ENCODE data around the gene ELOVL5. TPM values are rescaled to one million over a fixed set of nuclear protein-coding genes. Genes with fewer than 3 reads are reported as not detected.

Gene ELOVL5
- polyA plus RNA-seq, 3 donors: 44.7 to 97.1 (median 69.5) TPM

- DNase-seq: no peak
- peaks cover 27 to 34% of the 10 kb centered on the region in 2 donors for H3K4me1 ChIP-seq (ENCODE audit: control insufficient read depth in 1 of 2, insufficient read depth in 2 of 2, low read length in 2 of 2)
- H3K27ac Mint-ChIP-seq: peak overlapping the region; percentile 93 to 96 (median 94)
- WGBS (ENCODE audit: insufficient coverage): 92% methylated on average over 1 of the region's 4 CpGs
- no peaks in the 10 kb centered on the region for H3K9me3 ChIP-seq (replicated peaks in 1 of 2; ENCODE audit: control insufficient read depth in 1 of 2, insufficient read depth in 1 of 2, low read length in 2 of 2)
- H3K36me3 Mint-ChIP-seq: peaks cover 12 to 23% of the 10 kb centered on the region in 2 donors
- H3K9ac ChIP-seq (ENCODE audit: insufficient read depth, low read length, poor library complexity, severe bottlenecking): no peak overlapping the region
- no peak for TF ChIP-seq CTCF (IDR thresholded peaks at IDR 0.05)
- peaks cover 100% of the 10 kb centered on the region for H3K79me2 ChIP-seq (ENCODE audit: insufficient read depth, low read length)
- H3K4me3 ChIP-seq (replicated peaks in 1 of 3; ENCODE audit: low read depth in 2 of 3, low read length in 3 of 3): peak overlapping the region in 2 of 3 experiments; percentile 35 to 67
- H3K27ac ChIP-seq (ENCODE audit: low read depth in 1 of 2, low read length in 2 of 2): peak overlapping the region; percentile 36 to 84
- H4K20me1 ChIP-seq (ENCODE audit: insufficient read depth, low read length): peaks cover 93% of the 10 kb centered on the region
- peaks cover 56% of the 10 kb centered on the region for H3K4me1 Mint-ChIP-seq
- peaks cover 0 to under 1% (median 0%) of the 10 kb centered on the region in 3 donors for H3K27me3 Mint-ChIP-seq (ENCODE audit: low read depth in 3 of 3)
- H3K9me3 Mint-ChIP-seq: peaks cover 0 to 1% (median 0%) of the 10 kb centered on the region in 7 donors
- H3K4me3 Mint-ChIP-seq: peak overlapping the region; percentile 80 to 89
- H3K27me3 ChIP-seq (ENCODE audit: control insufficient read depth in 2 of 2, insufficient read depth in 2 of 2, low read length in 2 of 2): no peaks in the 10 kb centered on the region
- peak overlapping the region; percentile 70 for H3K4me2 ChIP-seq (replicated peaks; ENCODE audit: extremely low read depth, low read length, poor library complexity, severe bottlenecking)
- peaks cover 7 to 8% of the 10 kb centered on the region in 2 donors for H3K36me3 ChIP-seq (replicated peaks in 1 of 2; ENCODE audit: control insufficient read depth in 1 of 2, insufficient read depth in 2 of 2, low read length in 2 of 2)
- H2AFZ ChIP-seq (ENCODE audit: insufficient read depth, low read depth, low read length, poor library complexity, severe bottlenecking): no peak overlapping the region
- intact Hi-C loops (cut with micrococcal nuclease): no loop called here
These were observed 12.7 kb downstream of the ELOVL5 start for GRCh38 chr6:53336070-53336469.

GRCh38 chr6:53335224-53335994, 13.3 kb downstream of the ELOVL5 start:
- peak overlapping the region; percentile 65 to 84 for H3K27ac ChIP-seq (ENCODE audit: low read depth in 1 of 2, low read length in 2 of 2)
- Mint-ChIP-seq H3K9me3 (peaks cover 0 to 1% (median 0%) of the 10 kb centered on the region in 7 donors), H3K27ac (peak overlapping the region; percentile 93 to 96 (median 94)), H3K4me1 (peaks cover 54% of the 10 kb centered on the region), H3K36me3 (peaks cover 12 to 29% of the 10 kb centered on the region in 2 donors), H3K4me3 (peak overlapping the region; percentile 80 to 89), H3K27me3 (ENCODE audit: low read depth in 3 of 3) (peaks cover 0 to 2% (median 0%) of the 10 kb centered on the region in 3 donors)
- peak overlapping the region; percentile 22 for H3K9ac ChIP-seq (ENCODE audit: insufficient read depth, low read length, poor library complexity, severe bottlenecking)
- peak overlapping the region; percentile 70 for H3K4me2 ChIP-seq (replicated peaks; ENCODE audit: extremely low read depth, low read length, poor library complexity, severe bottlenecking)
- H3K79me2 ChIP-seq (ENCODE audit: insufficient read depth, low read length): peaks cover 100% of the 10 kb centered on the region
- no peaks in the 10 kb centered on the region for H3K9me3 ChIP-seq (replicated peaks in 1 of 2; ENCODE audit: control insufficient read depth in 1 of 2, insufficient read depth in 1 of 2, low read length in 2 of 2)
- peaks cover 27 to 34% of the 10 kb centered on the region in 2 donors for H3K4me1 ChIP-seq (ENCODE audit: control insufficient read depth in 1 of 2, insufficient read depth in 2 of 2, low read length in 2 of 2)
- peak; percentile 61 to 87 (median 69) for DNase-seq
- intact Hi-C loops (cut with micrococcal nuclease): no loop called here
- peaks cover 93% of the 10 kb centered on the region for H4K20me1 ChIP-seq (ENCODE audit: insufficient read depth, low read length)
- H3K27me3 ChIP-seq (ENCODE audit: control insufficient read depth in 2 of 2, insufficient read depth in 2 of 2, low read length in 2 of 2): no peaks in the 10 kb centered on the region
- no peak overlapping the region for H2AFZ ChIP-seq (ENCODE audit: insufficient read depth, low read depth, low read length, poor library complexity, severe bottlenecking)
- peak overlapping the region; percentile 3 to 67 (median 35) for H3K4me3 ChIP-seq (replicated peaks in 1 of 3; ENCODE audit: low read depth in 2 of 3, low read length in 3 of 3)
- H3K36me3 ChIP-seq (replicated peaks in 1 of 2; ENCODE audit: control insufficient read depth in 1 of 2, insufficient read depth in 2 of 2, low read length in 2 of 2): peaks cover 7 to 8% of the 10 kb centered on the region in 2 donors
- 7% methylated on average over 8 of the region's 12 CpGs for WGBS (ENCODE audit: insufficient coverage)
- TF ChIP-seq CTCF (IDR thresholded peaks at IDR 0.05): no peak

Measured in CD14-positive monocyte (primary cell).